Measurements from ENCODE around the gene DGKE.

DGKE gene

DNA sequence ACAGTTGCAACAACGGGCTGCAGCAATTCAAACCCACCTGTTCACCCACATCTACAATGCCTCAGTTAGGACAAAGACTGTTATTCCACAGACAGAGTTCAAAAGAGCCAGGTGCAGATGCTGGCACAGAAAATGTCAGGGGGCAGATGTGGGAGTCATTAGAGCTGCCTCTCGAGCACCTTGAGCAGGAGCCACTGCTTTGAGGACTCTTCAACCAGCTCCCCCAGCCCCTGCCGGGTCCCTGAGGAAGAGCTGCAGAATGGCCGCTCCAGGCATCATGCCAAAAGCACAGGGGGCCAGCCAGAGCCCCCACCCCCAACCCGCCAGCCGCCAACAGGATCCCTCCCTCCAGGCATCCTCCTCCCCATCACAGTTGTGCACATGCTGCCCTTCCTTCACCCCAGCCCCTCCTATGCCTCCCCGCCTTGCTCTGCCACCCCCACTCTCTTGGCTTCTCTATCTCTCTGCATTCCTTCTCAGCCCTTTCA, 21.0 kb upstream of the DGKE start:
- Histone ChIP-seq H3K4ac (ENCODE audit: low read length) (no peak overlapping the region), H3K4me3 (ENCODE audit: low read length in 2 of 2) (no peak overlapping the region), H3K27me3 (ENCODE audit: control insufficient read depth in 3 of 3, insufficient read depth in 3 of 3, low read depth in 1 of 3, low read length in 3 of 3) (peaks cover 0 to 41% (median 0%) of the 10 kb centered on the region in 3 experiments), H2BK15ac (ENCODE audit: low read length) (no peak overlapping the region), H2BK12ac (ENCODE audit: low read length) (no peak overlapping the region), H4K8ac (ENCODE audit: low read depth, low read length) (no peak overlapping the region), H3K79me1 (ENCODE audit: low read depth, low read length) (no peaks in the 10 kb centered on the region), H2BK120ac (ENCODE audit: low read depth, low read length) (no peak overlapping the region), H3K36me3 (replicated peaks in 1 of 2; ENCODE audit: control insufficient read depth in 2 of 2, insufficient read depth in 2 of 2, low read length in 2 of 2) (no peaks in the 10 kb centered on the region), H2AFZ (ENCODE audit: low read length) (no peak overlapping the region), H3K23ac (ENCODE audit: low read depth, low read length, poor library complexity) (no peak overlapping the region), H3K14ac (ENCODE audit: low read length) (no peak overlapping the region), H3K27ac (replicated peaks; ENCODE audit: low read length) (no peak overlapping the region), H3K9me3 (replicated peaks in 1 of 2; ENCODE audit: control insufficient read depth in 2 of 2, insufficient read depth in 1 of 2, low read depth in 1 of 2, low read length in 2 of 2) (no peaks in the 10 kb centered on the region), H3K4me2 (ENCODE audit: insufficient read depth, low read length, poor library complexity, severe bottlenecking) (no peak overlapping the region), H2BK5ac (ENCODE audit: low read length) (no peak overlapping the region), H4K91ac (ENCODE audit: low read depth, low read length, poor library complexity) (no peak overlapping the region), H2AK5ac (ENCODE audit: low read depth, low read length) (no peak overlapping the region), H3K4me1 (ENCODE audit: control insufficient read depth in 2 of 2, insufficient read depth in 1 of 2, low read depth in 1 of 2, low read length in 2 of 2) (peaks cover 0 to 10% of the 10 kb centered on the region in 2 donors), H3K18ac (ENCODE audit: low read length) (no peak overlapping the region), H3K9ac (ENCODE audit: low read depth, low read length, poor library complexity) (no peak overlapping the region)
- DNase-seq (ENCODE audit: low spot score) = no peak
- no CpG with 5 or more reads among the region's 7 CpGs for WGBS, 2 donors (ENCODE audit: extremely low coverage in 2 of 2, insufficient read length in 2 of 2, insufficient replicate concordance in 1 of 2)

DNA sequence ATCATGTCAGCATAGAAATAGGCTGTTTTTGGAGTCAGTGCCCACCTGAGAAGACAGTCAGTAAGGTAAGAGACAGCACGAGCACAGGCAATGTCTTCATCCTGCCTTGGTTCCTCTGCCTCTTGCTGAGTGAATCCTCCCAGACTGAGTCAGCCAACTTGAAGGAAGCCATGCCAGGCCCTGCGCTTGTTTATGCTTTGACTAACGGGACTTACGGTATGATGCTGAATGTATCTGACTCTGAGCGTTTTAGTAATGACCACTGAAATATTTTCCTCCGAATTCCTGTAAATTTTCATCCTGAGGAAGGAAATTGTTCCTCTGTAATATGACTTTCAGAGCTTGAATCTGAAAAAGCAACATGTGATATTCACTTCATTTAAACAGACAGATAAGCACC, 18.2 kb upstream of the DGKE start:
- no peak overlapping the region for H2BK120ac ChIP-seq (ENCODE audit: low read depth, low read length)
- H2BK12ac ChIP-seq (ENCODE audit: low read length) = no peak overlapping the region
- no peaks in the 10 kb centered on the region for H3K36me3 ChIP-seq (replicated peaks in 1 of 2; ENCODE audit: control insufficient read depth in 2 of 2, insufficient read depth in 2 of 2, low read length in 2 of 2)
- H2BK5ac ChIP-seq (ENCODE audit: low read length) = no peak overlapping the region
- H3K4me2 ChIP-seq (ENCODE audit: insufficient read depth, low read length, poor library complexity, severe bottlenecking) = no peak overlapping the region
- H4K8ac ChIP-seq (ENCODE audit: low read depth, low read length) = no peak overlapping the region
- H2AK5ac ChIP-seq (ENCODE audit: low read depth, low read length) = no peak overlapping the region
- no peak for DNase-seq (ENCODE audit: low spot score)
- no peak overlapping the region for H2AFZ ChIP-seq (ENCODE audit: low read length)
- H3K4ac ChIP-seq (ENCODE audit: low read length) = no peak overlapping the region
- no peak overlapping the region for H3K4me3 ChIP-seq (ENCODE audit: low read length in 2 of 2)
- no peak overlapping the region for H3K9ac ChIP-seq (ENCODE audit: low read depth, low read length, poor library complexity)
- H3K23ac ChIP-seq (ENCODE audit: low read depth, low read length, poor library complexity) = no peak overlapping the region
- no peak overlapping the region for H3K27ac ChIP-seq (replicated peaks; ENCODE audit: low read length)
- H3K18ac ChIP-seq (ENCODE audit: low read length) = no peak overlapping the region
- no peak overlapping the region for H2BK15ac ChIP-seq (ENCODE audit: low read length)
- no peaks in the 10 kb centered on the region for H3K9me3 ChIP-seq (replicated peaks in 1 of 2; ENCODE audit: control insufficient read depth in 2 of 2, insufficient read depth in 1 of 2, low read depth in 1 of 2, low read length in 2 of 2)
- H3K14ac ChIP-seq (ENCODE audit: low read length) = no peak overlapping the region
- WGBS, 2 donors (ENCODE audit: extremely low coverage in 2 of 2, insufficient read length in 2 of 2, insufficient replicate concordance in 1 of 2) = no CpG with 5 or more reads among the region's 6 CpGs
- peaks cover 0 to 41% (median 0%) of the 10 kb centered on the region in 3 experiments for H3K27me3 ChIP-seq (ENCODE audit: control insufficient read depth in 3 of 3, insufficient read depth in 3 of 3, low read depth in 1 of 3, low read length in 3 of 3)
- no peak overlapping the region for H4K91ac ChIP-seq (ENCODE audit: low read depth, low read length, poor library complexity)
- peaks cover 0 to 9% of the 10 kb centered on the region in 2 donors for H3K4me1 ChIP-seq (ENCODE audit: control insufficient read depth in 2 of 2, insufficient read depth in 1 of 2, low read depth in 1 of 2, low read length in 2 of 2)
- H3K79me1 ChIP-seq (ENCODE audit: low read depth, low read length) = no peaks in the 10 kb centered on the region

DNA sequence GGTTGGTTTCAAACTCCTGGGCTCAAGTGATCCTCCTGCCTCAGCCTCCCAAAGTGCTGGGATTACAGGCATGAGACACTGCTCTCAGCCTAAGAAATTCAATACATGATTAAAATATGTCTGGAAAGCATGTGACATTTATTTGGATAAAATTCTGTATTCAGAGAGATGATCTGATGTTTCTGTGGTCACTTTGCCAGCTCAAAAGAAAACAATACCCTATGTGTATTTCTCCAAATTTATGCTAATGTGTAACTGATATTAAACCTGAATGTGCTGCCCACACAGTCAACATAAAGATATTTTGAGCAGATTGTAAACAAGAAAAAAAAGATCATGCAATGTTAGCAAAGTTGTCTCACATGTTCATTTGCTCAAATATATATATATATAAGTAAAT, 16.9 kb upstream of the DGKE start:
- H3K79me1 ChIP-seq (ENCODE audit: low read depth, low read length) = no peaks in the 10 kb centered on the region
- H3K27ac ChIP-seq (replicated peaks; ENCODE audit: low read length) = no peak overlapping the region
- H2BK12ac ChIP-seq (ENCODE audit: low read length) = no peak overlapping the region
- H3K27me3 ChIP-seq (ENCODE audit: control insufficient read depth in 3 of 3, insufficient read depth in 3 of 3, low read depth in 1 of 3, low read length in 3 of 3) = peaks cover 0 to 35% (median 0%) of the 10 kb centered on the region in 3 experiments
- H4K91ac ChIP-seq (ENCODE audit: low read depth, low read length, poor library complexity) = no peak overlapping the region
- no peak overlapping the region for H3K9ac ChIP-seq (ENCODE audit: low read depth, low read length, poor library complexity)
- H3K23ac ChIP-seq (ENCODE audit: low read depth, low read length, poor library complexity) = no peak overlapping the region
- DNase-seq (ENCODE audit: low spot score) = no peak
- H3K4me2 ChIP-seq (ENCODE audit: insufficient read depth, low read length, poor library complexity, severe bottlenecking) = no peak overlapping the region
- no peaks in the 10 kb centered on the region for H3K36me3 ChIP-seq (replicated peaks in 1 of 2; ENCODE audit: control insufficient read depth in 2 of 2, insufficient read depth in 2 of 2, low read length in 2 of 2)
- H3K14ac ChIP-seq (ENCODE audit: low read length) = no peak overlapping the region
- no peak overlapping the region for H2AK5ac ChIP-seq (ENCODE audit: low read depth, low read length)
- no peak overlapping the region for H4K8ac ChIP-seq (ENCODE audit: low read depth, low read length)
- no peak overlapping the region for H2AFZ ChIP-seq (ENCODE audit: low read length)
- peaks cover 0 to 3% of the 10 kb centered on the region in 2 donors for H3K4me1 ChIP-seq (ENCODE audit: control insufficient read depth in 2 of 2, insufficient read depth in 1 of 2, low read depth in 1 of 2, low read length in 2 of 2)
- H3K18ac ChIP-seq (ENCODE audit: low read length) = no peak overlapping the region
- no peaks in the 10 kb centered on the region for H3K9me3 ChIP-seq (replicated peaks in 1 of 2; ENCODE audit: control insufficient read depth in 2 of 2, insufficient read depth in 1 of 2, low read depth in 1 of 2, low read length in 2 of 2)
- H3K4me3 ChIP-seq (ENCODE audit: low read length in 2 of 2) = no peak overlapping the region
- H2BK120ac ChIP-seq (ENCODE audit: low read depth, low read length) = no peak overlapping the region
- no peak overlapping the region for H2BK5ac ChIP-seq (ENCODE audit: low read length)
- H3K4ac ChIP-seq (ENCODE audit: low read length) = no peak overlapping the region
- H2BK15ac ChIP-seq (ENCODE audit: low read length) = no peak overlapping the region

GRCh38 chr17:56819030-56819429, 14.9 kb upstream of the DGKE start:
- Histone ChIP-seq H4K91ac (ENCODE audit: low read depth, low read length, poor library complexity) (no peak overlapping the region), H3K23ac (ENCODE audit: low read depth, low read length, poor library complexity) (no peak overlapping the region), H3K27ac (replicated peaks; ENCODE audit: low read length) (no peak overlapping the region), H2BK5ac (ENCODE audit: low read length) (no peak overlapping the region), H3K4me3 (ENCODE audit: low read length in 2 of 2) (no peak overlapping the region), H2AK5ac (ENCODE audit: low read depth, low read length) (no peak overlapping the region), H2AFZ (ENCODE audit: low read length) (no peak overlapping the region), H2BK12ac (ENCODE audit: low read length) (no peak overlapping the region), H3K4me2 (ENCODE audit: insufficient read depth, low read length, poor library complexity, severe bottlenecking) (no peak overlapping the region), H3K4me1 (ENCODE audit: control insufficient read depth in 2 of 2, insufficient read depth in 1 of 2, low read depth in 1 of 2, low read length in 2 of 2) (no peaks in the 10 kb centered on the region), H3K14ac (ENCODE audit: low read length) (no peak overlapping the region), H3K27me3 (ENCODE audit: control insufficient read depth in 3 of 3, insufficient read depth in 3 of 3, low read depth in 1 of 3, low read length in 3 of 3) (peaks cover 0 to 20% (median 0%) of the 10 kb centered on the region in 3 experiments), H3K18ac (ENCODE audit: low read length) (no peak overlapping the region), H4K8ac (ENCODE audit: low read depth, low read length) (no peak overlapping the region), H2BK15ac (ENCODE audit: low read length) (no peak overlapping the region), H3K9me3 (replicated peaks in 1 of 2; ENCODE audit: control insufficient read depth in 2 of 2, insufficient read depth in 1 of 2, low read depth in 1 of 2, low read length in 2 of 2) (no peaks in the 10 kb centered on the region), H3K36me3 (replicated peaks in 1 of 2; ENCODE audit: control insufficient read depth in 2 of 2, insufficient read depth in 2 of 2, low read length in 2 of 2) (no peaks in the 10 kb centered on the region), H3K4ac (ENCODE audit: low read length) (no peak overlapping the region), H2BK120ac (ENCODE audit: low read depth, low read length) (no peak overlapping the region), H3K9ac (ENCODE audit: low read depth, low read length, poor library complexity) (no peak overlapping the region), H3K79me1 (ENCODE audit: low read depth, low read length) (no peaks in the 10 kb centered on the region)
- 100% methylated on average over 1 of the region's 2 CpGs; no CpG with 5 or more reads in 1 of the 2 donors for WGBS, 2 donors (ENCODE audit: extremely low coverage in 2 of 2, insufficient read length in 2 of 2, insufficient replicate concordance in 1 of 2)
- DNase-seq (ENCODE audit: low spot score) = no peak

All from neuronal stem cell (in vitro differentiated cells).